DMS 273 (cell line): ENCODE data around the gene CNKSR3.

Experiments used
- DNase-seq: peaks from one replicate; lab custom pipeline; 2025; ENCODE audit not compliant: unreplicated experiment; lab: John Stamatoyannopoulos, UW

CNKSR3 gene

DNA sequence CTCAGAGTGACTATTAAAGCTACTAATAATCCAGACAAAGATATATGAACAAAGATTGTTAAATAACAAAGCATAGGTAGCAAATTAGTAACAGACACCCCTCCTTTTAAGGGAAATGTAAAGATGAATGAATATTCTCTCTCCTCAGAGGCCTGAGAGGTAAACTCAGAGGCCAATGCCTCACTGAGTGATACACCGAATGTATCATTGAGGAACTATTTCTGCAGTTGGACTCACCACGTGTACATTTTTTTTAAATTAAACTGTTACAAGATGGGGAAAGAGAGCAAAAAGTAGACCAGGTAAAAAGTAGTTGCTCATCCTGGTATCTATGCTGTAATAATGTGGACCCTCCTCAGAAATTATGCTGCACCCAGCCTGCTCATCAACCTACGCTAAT lies 81.6 kb downstream of the CNKSR3 start:
- no peak for DNase-seq

DNA sequence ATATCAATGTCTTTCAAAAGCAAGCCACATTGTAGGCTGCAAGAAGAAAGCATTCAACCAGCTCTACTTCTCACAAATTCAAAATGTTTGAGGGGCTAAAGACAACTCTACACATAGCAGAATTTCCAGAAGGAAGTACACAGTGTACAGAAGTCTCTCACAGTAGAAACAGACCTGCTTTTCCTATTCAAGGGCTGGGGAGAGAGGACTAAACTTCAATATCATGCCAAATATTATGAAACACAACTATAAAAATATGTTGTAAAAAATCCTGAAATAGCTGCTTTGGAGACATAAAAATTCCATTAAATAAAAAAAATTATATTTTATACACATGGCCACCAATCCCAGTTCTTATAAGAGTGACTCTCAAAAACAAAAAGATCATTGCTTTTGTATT lies 83.0 kb downstream of the CNKSR3 start:
- DNase-seq, result no peak

GRCh38 chr6:154426997-154427396 lies 83.5 kb downstream of the CNKSR3 start:
- no peak for DNase-seq

GRCh38 chr6:154425034-154425433 lies 85.5 kb downstream of the CNKSR3 start:
- no peak for DNase-seq

GRCh38 chr6:154414021-154414813 lies 96.3 kb downstream of the CNKSR3 start:
- DNase-seq, result peak; percentile 18

GRCh38 chr6:154412106-154412820 lies 98.2 kb downstream of the CNKSR3 start:
- no peak for DNase-seq

- no peak for DNase-seq
Measured at GRCh38 chr6:154411076-154411475, 99.4 kb downstream of the CNKSR3 start.

GRCh38 chr6:154410619-154411072 lies 99.8 kb downstream of the CNKSR3 start:
- DNase-seq, result peak; percentile 66

DNA sequence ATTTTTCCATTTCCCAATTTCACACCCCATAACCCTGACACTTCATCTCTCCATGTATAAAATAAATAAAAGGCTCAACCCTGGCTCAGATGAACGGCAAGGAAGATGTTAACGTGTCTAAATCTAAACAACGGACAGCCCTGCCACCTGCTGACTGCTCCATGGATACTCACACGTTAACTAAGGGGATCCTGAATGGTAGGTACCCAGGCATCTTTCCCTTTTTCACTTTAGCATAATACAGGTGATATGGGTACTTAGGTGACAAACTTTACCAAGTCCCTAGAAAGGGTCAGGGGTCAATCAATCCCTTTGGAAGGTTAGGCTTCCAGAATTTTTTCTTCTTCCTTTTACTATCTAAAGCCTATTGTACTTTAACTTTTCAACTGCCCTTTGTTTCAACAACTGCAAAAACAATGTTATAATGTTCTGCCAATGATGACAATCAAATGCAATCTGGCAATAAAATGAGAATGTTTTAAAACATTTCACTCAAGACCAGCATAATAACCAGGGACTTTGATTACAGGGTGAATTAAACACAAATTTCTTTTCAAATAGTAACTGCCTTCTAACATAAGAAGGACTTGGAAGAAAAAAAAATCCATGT lies 101.5 kb downstream of the CNKSR3 start:
- peak; percentile 5 for DNase-seq

GRCh38 chr6:154407440-154407839 lies 103.0 kb downstream of the CNKSR3 start:
- DNase-seq, result no peak

- DNase-seq, result no peak
Measured at GRCh38 chr6:154406869-154407268, 103.6 kb downstream of the CNKSR3 start.

- DNase-seq, result no peak
Measured at GRCh38 chr6:154406301-154406700, 104.2 kb downstream of the CNKSR3 start.

DNA sequence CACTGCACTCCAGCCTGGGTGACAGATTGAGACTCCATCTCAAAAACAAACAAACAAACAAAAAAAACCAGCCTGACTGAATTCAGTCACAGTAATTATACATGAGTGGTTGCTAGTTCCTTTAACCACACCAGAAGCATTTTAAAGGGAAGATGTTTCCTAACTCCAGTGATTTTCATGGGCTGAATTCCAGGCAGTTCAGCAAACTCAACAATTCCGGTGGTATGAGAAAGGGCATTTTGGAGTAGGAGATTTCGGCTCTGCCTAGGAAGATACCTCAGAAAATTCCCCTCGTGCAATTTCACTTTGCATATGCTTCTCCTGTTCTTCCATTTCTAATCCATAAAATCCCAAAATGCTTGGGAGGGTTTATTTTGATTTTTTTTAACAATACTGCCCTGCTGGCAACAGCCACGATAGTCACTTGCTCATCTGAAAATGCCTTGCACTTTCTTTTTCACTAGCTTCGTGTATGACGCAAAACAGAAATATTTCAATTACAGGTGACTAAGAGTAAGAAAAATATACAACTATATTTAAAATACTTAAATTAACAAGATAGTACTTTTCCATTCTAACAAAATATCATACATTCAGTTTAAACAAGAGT lies 105.6 kb downstream of the CNKSR3 start:
- DNase-seq, result no peak

DNA sequence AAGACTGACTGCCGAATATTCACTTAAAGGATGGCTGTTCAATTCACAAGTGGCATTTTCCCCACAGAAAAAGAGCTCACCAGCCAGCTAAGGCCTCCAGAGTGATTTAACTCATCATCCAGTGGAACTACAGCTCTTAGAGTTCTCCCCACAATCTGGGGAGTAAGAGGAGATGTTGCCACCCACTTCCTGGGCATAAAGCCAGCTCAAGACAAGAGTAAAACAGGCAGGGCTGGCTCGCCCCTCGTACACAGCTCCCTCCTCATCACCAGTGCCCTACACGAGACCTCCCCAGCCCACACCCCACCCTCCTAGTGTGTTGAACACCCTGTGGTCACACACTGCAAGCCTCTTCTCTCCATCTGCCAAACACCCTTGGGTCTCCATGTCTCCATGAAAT lies 106.7 kb downstream of the CNKSR3 start:
- DNase-seq, result peak; percentile 76

DNA sequence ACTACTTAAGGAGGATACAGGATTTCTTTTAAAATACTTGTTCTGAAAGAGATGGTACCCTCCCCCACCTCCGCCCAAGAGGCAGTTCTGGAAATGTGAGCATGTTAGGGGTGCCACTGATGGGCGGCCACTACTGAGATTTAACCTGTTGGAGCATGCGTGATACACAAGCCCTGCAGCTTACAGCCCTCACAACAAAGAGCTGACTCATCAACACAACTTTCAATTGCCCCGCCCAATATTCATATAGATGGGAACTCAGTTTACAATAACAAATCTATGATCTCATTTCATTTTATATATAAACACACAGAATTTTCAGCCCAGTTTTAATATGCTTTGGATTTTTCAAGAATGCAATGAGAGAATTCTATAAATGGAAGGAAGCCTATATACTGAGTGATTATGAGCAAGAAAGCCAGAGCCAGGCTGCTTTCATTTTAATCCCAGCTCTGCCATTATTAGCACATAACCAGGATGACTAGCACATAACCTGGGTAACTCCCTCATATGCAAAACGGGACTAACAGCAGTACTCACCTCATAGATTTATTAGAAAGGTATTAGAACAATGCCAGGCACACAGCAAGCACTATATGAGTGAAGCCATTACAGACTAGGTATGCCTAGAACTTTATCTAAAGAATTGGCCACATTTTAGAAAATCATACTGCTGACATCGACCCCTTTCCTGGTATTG lies 108.3 kb downstream of the CNKSR3 start:
- no peak for DNase-seq

- DNase-seq, result no peak
Measured at GRCh38 chr6:154399097-154399496, 111.4 kb downstream of the CNKSR3 start.

GRCh38 chr6:154397491-154398195 lies 112.8 kb downstream of the CNKSR3 start:
- no peak for DNase-seq

GRCh38 chr6:154395878-154396277 lies 114.6 kb downstream of the CNKSR3 start:
- DNase-seq, result no peak

- DNase-seq, result no peak
Measured at GRCh38 chr6:154395316-154395715, 115.2 kb downstream of the CNKSR3 start.

GRCh38 chr6:154394571-154394970 lies 115.9 kb downstream of the CNKSR3 start:
- no peak for DNase-seq
